ENCODE measurements around the gene SYCP2L.

Gene SYCP2L

GRCh38 chr6:10960171-10960570 lies 73.3 kb downstream of the SYCP2L start:
- TF ChIP-seq CTCF (IDR thresholded peaks at IDR 0.05; ENCODE audit: low read depth, low read length), result no peak
- H3K4me3 ChIP-seq (ENCODE audit: low read depth, low read length), result no peak overlapping the region

GRCh38 chr6:10961837-10962236 lies 75.0 kb downstream of the SYCP2L start:
- H3K4me3 ChIP-seq (ENCODE audit: low read depth, low read length), result no peak overlapping the region
- no peak for TF ChIP-seq CTCF (IDR thresholded peaks at IDR 0.05; ENCODE audit: low read depth, low read length)

GRCh38 chr6:10962673-10963072 lies 75.8 kb downstream of the SYCP2L start:
- H3K4me3 ChIP-seq (ENCODE audit: low read depth, low read length), result no peak overlapping the region
- no peak for TF ChIP-seq CTCF (IDR thresholded peaks at IDR 0.05; ENCODE audit: low read depth, low read length)

- no peak for TF ChIP-seq CTCF (IDR thresholded peaks at IDR 0.05; ENCODE audit: low read depth, low read length)
- no peak overlapping the region for H3K4me3 ChIP-seq (ENCODE audit: low read depth, low read length)
Measured at GRCh38 chr6:10963113-10963512, 76.3 kb downstream of the SYCP2L start.

- no peak for TF ChIP-seq CTCF (IDR thresholded peaks at IDR 0.05; ENCODE audit: low read depth, low read length)
- no peak overlapping the region for H3K4me3 ChIP-seq (ENCODE audit: low read depth, low read length)
Measured at GRCh38 chr6:10964684-10965083, 77.8 kb downstream of the SYCP2L start.

GRCh38 chr6:10968776-10969175 lies 81.9 kb downstream of the SYCP2L start:
- TF ChIP-seq CTCF (IDR thresholded peaks at IDR 0.05; ENCODE audit: low read depth, low read length), result no peak
- H3K4me3 ChIP-seq (ENCODE audit: low read depth, low read length), result no peak overlapping the region

- no peak for TF ChIP-seq CTCF (IDR thresholded peaks at IDR 0.05; ENCODE audit: low read depth, low read length)
- H3K4me3 ChIP-seq (ENCODE audit: low read depth, low read length), result no peak overlapping the region
Measured at GRCh38 chr6:10970731-10971130, 83.9 kb downstream of the SYCP2L start.
